Measurements from ENCODE around the gene FIG4. TPM values are rescaled to one million over a fixed set of nuclear protein-coding genes. Genes with fewer than 3 reads are reported as not detected.
"Not testable (repeated sequence)": the region's sequence is repeated elsewhere in the genome, so short reads cannot be mapped to it uniquely, and the experiment has no call there.

The FIG4 gene
- total RNA-seq, 1 donor from 2014 or later, result 21.8 TPM

- POLR2A ChIA-PET, result no interaction called here
- DNase-seq, result no peak
- no peak overlapping the region for H3K27ac Mint-ChIP-seq
Measured at GRCh38 chr6:109853426-109853825, 162.3 kb downstream of the FIG4 start.

GRCh38 chr6:109853951-109854350 is 162.9 kb downstream of the FIG4 start:
- TF ChIP-seq CTCF (IDR thresholded peaks at IDR 0.05), result no peak
- DNase-seq (no peak), ATAC-seq (ENCODE audit: low read depth) (no peak)
- no peaks in the 10 kb centered on the region for H3K4me1 Mint-ChIP-seq
- no peaks in the 10 kb centered on the region for H3K27me3 Mint-ChIP-seq
- no peak overlapping the region for H3K27ac Mint-ChIP-seq
- ChIA-PET CTCF (no interaction called here), POLR2A (no interaction called here)
- intact Hi-C loops (cut with micrococcal nuclease), result no loop called here
- H3K9me3 Mint-ChIP-seq, result no peaks in the 10 kb centered on the region
- H3K4me3 Mint-ChIP-seq, result no peak overlapping the region
- no peaks in the 10 kb centered on the region for H3K36me3 Mint-ChIP-seq (ENCODE audit: low read depth)

More at GRCh38 chr6:109853426-109853825, 162.3 kb downstream of the FIG4 start:
- Mint-ChIP-seq H3K9me3 (no peaks in the 10 kb centered on the region), H3K36me3 (ENCODE audit: low read depth) (no peaks in the 10 kb centered on the region), H3K4me1 (no peaks in the 10 kb centered on the region), H3K4me3 (no peak overlapping the region), H3K27me3 (no peaks in the 10 kb centered on the region)
- CTCF ChIA-PET, result no interaction called here
- ATAC-seq (ENCODE audit: low read depth), result no peak
- no peak for TF ChIP-seq CTCF (IDR thresholded peaks at IDR 0.05)
- intact Hi-C loops (cut with micrococcal nuclease), result no loop called here

DNA sequence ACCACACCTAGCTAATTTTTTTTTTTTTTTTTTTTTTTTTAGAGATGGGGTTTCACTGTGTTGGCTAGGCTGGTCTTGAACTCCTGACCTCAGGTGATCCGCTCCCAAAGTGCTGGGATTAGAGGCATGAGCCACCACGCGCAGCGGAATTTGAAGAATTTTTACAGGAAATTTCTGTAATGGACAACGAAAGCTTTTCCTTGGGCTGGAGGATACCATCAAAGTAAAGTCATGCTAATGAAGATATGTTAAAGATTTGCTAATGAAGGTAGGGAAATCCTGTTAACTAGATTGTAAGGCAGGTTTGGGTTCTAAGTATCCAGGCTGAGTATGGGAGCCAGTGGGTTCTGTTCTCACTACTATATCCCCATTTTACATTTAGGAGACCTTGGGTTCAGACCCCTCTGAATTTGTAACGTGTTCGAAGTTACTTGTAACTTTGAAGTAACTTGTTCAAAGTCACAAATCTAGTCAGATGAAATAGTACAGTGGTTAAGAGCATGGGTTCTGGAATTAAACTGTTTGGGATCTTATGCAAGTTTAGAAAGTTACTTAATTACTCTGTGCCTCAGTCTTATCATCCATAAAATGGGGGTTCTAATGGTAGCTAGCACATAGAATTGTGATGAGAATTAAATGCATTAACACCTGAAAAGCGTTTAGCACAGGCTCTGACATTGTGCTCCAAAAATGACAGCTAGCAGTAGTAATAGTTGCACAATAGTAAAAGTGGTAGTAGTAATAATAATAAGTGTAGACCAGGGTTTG is 163.6 kb downstream of the FIG4 start:
- TF ChIP-seq CTCF (IDR thresholded peaks at IDR 0.05), result no peak
- H3K4me1 Mint-ChIP-seq, result no peaks in the 10 kb centered on the region
- H3K36me3 Mint-ChIP-seq (ENCODE audit: low read depth), result no peaks in the 10 kb centered on the region
- H3K27me3 Mint-ChIP-seq, result no peaks in the 10 kb centered on the region
- ChIA-PET CTCF (no interaction called here), POLR2A (no interaction called here)
- H3K27ac Mint-ChIP-seq, result no peak overlapping the region
- ATAC-seq (ENCODE audit: low read depth), result no peak
- H3K9me3 Mint-ChIP-seq, result no peaks in the 10 kb centered on the region
- no peak for DNase-seq
- intact Hi-C loops (cut with micrococcal nuclease), result no loop called here
- no peak overlapping the region for H3K4me3 Mint-ChIP-seq

DNA sequence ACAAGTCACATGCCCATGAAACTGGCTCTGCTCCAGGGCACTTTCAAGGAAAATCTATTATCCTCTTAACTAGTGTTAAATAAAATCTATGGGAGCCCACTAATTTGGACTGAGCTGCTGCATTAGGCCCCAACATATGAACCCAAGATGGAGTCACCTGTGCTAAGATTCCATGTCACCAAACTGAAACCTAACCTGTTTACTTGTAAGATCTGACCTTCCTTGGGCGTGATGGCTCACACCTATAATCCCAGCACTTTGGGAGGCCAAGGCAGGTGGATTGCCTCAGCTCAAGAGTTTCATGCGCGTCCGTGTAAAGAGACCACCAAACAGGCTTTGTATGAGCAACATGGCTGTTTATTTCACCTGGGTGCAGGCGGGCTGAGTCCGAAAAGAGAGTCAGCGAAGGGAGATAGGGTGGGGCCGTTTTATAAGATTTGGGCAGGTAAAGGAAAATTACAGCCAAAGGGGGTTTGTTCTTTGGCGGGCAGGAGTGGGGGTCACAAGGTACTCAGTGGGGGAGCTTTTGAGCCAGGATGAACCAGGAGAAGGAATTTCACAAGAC is 164.5 kb downstream of the FIG4 start:
- DNase-seq, H3K27me3 Mint-ChIP-seq: not testable (repeated sequence)

DNA sequence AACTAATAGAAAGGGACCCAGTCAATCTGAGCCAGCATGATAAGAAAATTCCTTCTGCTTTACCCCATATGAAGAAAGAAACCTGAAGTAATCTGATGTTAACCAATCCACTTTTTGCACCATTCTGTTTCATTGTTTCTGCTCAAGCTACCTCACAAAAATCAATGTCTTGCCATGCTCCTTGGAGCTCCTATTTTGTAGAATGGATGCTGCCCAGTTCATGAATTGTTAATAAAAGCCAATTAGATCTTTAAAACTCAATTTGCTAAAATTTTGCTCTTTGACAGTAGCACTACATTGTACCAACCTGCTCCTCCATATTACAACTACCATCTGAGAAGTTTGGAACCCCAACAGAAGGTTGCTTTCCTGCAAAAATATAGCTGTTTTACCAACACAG is 170.8 kb downstream of the FIG4 start:
- Mint-ChIP-seq H3K9me3 (peaks cover 5% of the 10 kb centered on the region), H3K36me3 (ENCODE audit: low read depth) (no peaks in the 10 kb centered on the region), H3K27ac (no peak overlapping the region), H3K4me3 (no peak overlapping the region), H3K27me3 (peaks cover 7% of the 10 kb centered on the region), H3K4me1 (no peaks in the 10 kb centered on the region)
- intact Hi-C loops (cut with micrococcal nuclease), result no loop called here
- ChIA-PET POLR2A (no interaction called here), CTCF (no interaction called here)
- DNase-seq (no peak), ATAC-seq (ENCODE audit: low read depth) (no peak)
- TF ChIP-seq CTCF (IDR thresholded peaks at IDR 0.05), result no peak

More for the DNA sequence above, 164.5 kb downstream of the FIG4 start:
- H3K9me3 Mint-ChIP-seq; H3K4me3 Mint-ChIP-seq; intact Hi-C loops (cut with micrococcal nuclease); H3K36me3 Mint-ChIP-seq (ENCODE audit: low read depth); H3K4me1 Mint-ChIP-seq; CTCF ChIA-PET; POLR2A ChIA-PET; H3K27ac Mint-ChIP-seq; ATAC-seq (ENCODE audit: low read depth): not testable (repeated sequence)
